ENCODE results near the gene FOXP2.
"Not testable (repeated sequence)": the region's sequence is repeated elsewhere in the genome, so short reads cannot be mapped to it uniquely, and the experiment has no call there.

FOXP2 gene

GRCh38 chr7:114414156-114415063 lies at the start of gene FOXP2:
Gene FOXP2 (plus strand): TSS chr7:114414815. CDS start chr7:114426512, 11,697 bp downstream.
- DNase-seq (ENCODE audit: extremely low read depth in 1 of 2, low read depth in 1 of 2) = no peak

- DNase-seq (ENCODE audit: extremely low read depth in 1 of 2, low read depth in 1 of 2) = no peak
Measured at GRCh38 chr7:114365791-114366190, 48.8 kb upstream of the FOXP2 start.

- DNase-seq (ENCODE audit: extremely low read depth in 1 of 2, low read depth in 1 of 2) = no peak
Measured at GRCh38 chr7:114368492-114368891, 46.1 kb upstream of the FOXP2 start.

- no peak for DNase-seq (ENCODE audit: extremely low read depth in 1 of 2, low read depth in 1 of 2)
Measured at GRCh38 chr7:114369294-114369693, 45.3 kb upstream of the FOXP2 start.

GRCh38 chr7:114372619-114373018 lies 42.0 kb upstream of the FOXP2 start:
- no peak for DNase-seq (ENCODE audit: extremely low read depth in 1 of 2, low read depth in 1 of 2)

GRCh38 chr7:114375907-114376306 lies 38.7 kb upstream of the FOXP2 start:
- no peak for DNase-seq (ENCODE audit: extremely low read depth in 1 of 2, low read depth in 1 of 2)

GRCh38 chr7:114383946-114384345 lies 30.7 kb upstream of the FOXP2 start:
- DNase-seq (ENCODE audit: extremely low read depth in 1 of 2, low read depth in 1 of 2) = not testable (repeated sequence)

- not testable (repeated sequence) for DNase-seq (ENCODE audit: extremely low read depth in 1 of 2, low read depth in 1 of 2)
Measured at GRCh38 chr7:114384346-114384745, 30.3 kb upstream of the FOXP2 start.

GRCh38 chr7:114388021-114388420 lies 26.6 kb upstream of the FOXP2 start:
- no peak for DNase-seq (ENCODE audit: extremely low read depth in 1 of 2, low read depth in 1 of 2)

- no peak for DNase-seq (ENCODE audit: extremely low read depth in 1 of 2, low read depth in 1 of 2)
Measured at GRCh38 chr7:114392686-114393085, 21.9 kb upstream of the FOXP2 start.

GRCh38 chr7:114402876-114403635 lies 11.6 kb upstream of the FOXP2 start:
- no peak for DNase-seq (ENCODE audit: extremely low read depth in 1 of 2, low read depth in 1 of 2)

GRCh38 chr7:114405427-114405826 lies 9.2 kb upstream of the FOXP2 start:
- no peak for DNase-seq (ENCODE audit: extremely low read depth in 1 of 2, low read depth in 1 of 2)

- DNase-seq (ENCODE audit: extremely low read depth in 1 of 2, low read depth in 1 of 2) = no peak
Measured at GRCh38 chr7:114409750-114410149, 4.9 kb upstream of the FOXP2 start.

GRCh38 chr7:114412548-114412947 lies 2.1 kb upstream of the FOXP2 start:
- no peak for DNase-seq (ENCODE audit: extremely low read depth in 1 of 2, low read depth in 1 of 2)

- DNase-seq (ENCODE audit: extremely low read depth in 1 of 2, low read depth in 1 of 2) = no peak
Measured at GRCh38 chr7:114413761-114414155, 857 bp upstream of the FOXP2 start.

GRCh38 chr7:114415064-114415989 lies 712 bp downstream of the FOXP2 start:
- no peak for DNase-seq (ENCODE audit: extremely low read depth in 1 of 2, low read depth in 1 of 2)

- no peak for DNase-seq (ENCODE audit: extremely low read depth in 1 of 2, low read depth in 1 of 2)
Measured at GRCh38 chr7:114416129-114416990, 1.7 kb downstream of the FOXP2 start.

GRCh38 chr7:114417290-114417689 lies 2.7 kb downstream of the FOXP2 start:
- no peak for DNase-seq (ENCODE audit: extremely low read depth in 1 of 2, low read depth in 1 of 2)

GRCh38 chr7:114418117-114418516 lies 3.5 kb downstream of the FOXP2 start:
- no peak for DNase-seq (ENCODE audit: extremely low read depth in 1 of 2, low read depth in 1 of 2)

Data from activated CD8-positive, alpha-beta memory T cell treated with anti-CD3 and anti-CD28 coated beads for 1 hour (primary cell).